ENCODE results near the gene RASAL3.

Gene RASAL3

DNA sequence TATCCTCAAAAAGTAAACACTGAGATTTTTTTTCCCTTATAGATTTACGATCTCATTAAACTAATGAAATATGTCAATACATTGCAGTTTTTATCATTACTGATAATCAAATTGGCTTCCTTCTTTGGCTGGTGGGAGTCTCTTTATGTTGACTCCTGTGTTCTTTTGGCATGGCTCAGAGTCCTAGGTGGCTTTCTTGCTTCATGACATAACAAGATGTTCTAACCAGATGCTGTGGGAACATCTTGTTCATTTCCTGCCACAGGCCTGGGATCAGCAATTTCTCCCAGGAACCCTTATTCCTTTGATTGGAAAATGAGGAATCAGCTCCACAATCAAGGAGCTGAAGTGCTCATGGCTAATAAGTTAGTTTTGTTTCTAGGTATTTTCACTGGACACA is 30.8 kb upstream of the RASAL3 start:
- TF ChIP-seq KLF16 (tag by site-specific recombination; IDR thresholded peaks at IDR 0.05) (no peak), ZSCAN16 (tag by site-specific recombination; IDR thresholded peaks at IDR 0.05) (no peak), ZNF138 (tag by site-specific recombination; IDR thresholded peaks at IDR 0.05; ENCODE audit: borderline replicate concordance) (no peak), BCL11A (tag by site-specific recombination; IDR thresholded peaks at IDR 0.05; ENCODE audit: low read depth) (no peak), KLF8 (tag by site-specific recombination; IDR thresholded peaks at IDR 0.05) (no peak), ZNF302 (tag by site-specific recombination; IDR thresholded peaks at IDR 0.05; ENCODE audit: low read depth) (no peak), ZNF146 (tag by site-specific recombination; IDR thresholded peaks at IDR 0.05) (no peak), SETDB1 (IDR thresholded peaks at IDR 0.05; ENCODE audit: insufficient read length, low read length) (no peak)
- TF ChIP-seq, protein P1, sequence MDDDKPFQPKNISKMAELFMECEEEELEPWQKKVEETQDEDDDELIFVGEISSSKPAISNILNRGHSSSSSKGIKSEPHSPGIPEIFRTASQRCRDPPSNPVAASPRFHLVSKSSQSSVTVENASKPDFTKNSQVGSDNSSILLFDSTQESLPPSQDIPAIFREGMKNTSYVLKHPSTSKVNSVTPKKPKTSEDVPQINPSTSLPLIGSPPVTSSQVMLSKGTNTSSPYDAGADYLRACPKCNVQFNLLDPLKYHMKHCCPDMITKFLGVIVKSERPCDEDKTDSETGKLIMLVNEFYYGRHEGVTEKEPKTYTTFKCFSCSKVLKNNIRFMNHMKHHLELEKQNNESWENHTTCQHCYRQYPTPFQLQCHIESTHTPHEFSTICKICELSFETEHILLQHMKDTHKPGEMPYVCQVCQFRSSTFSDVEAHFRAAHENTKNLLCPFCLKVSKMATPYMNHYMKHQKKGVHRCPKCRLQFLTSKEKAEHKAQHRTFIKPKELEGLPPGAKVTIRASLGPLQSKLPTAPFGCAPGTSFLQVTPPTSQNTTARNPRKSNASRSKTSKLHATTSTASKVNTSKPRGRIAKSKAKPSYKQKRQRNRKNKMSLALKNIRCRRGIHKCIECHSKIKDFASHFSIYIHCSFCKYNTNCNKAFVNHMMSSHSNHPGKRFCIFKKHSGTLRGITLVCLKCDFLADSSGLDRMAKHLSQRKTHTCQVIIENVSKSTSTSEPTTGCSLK (tag by site-specific recombination; IDR thresholded peaks at IDR 0.05), result no peak
- Histone ChIP-seq H3K27ac (ENCODE audit: extremely low read depth, low read depth, low read length) (no peak overlapping the region), H3K36me3 (ENCODE audit: control insufficient read depth in 2 of 2, insufficient read depth in 1 of 2, low read length in 2 of 2) (no peaks in the 10 kb centered on the region), H3K9me3 (ENCODE audit: control insufficient read depth, insufficient read depth, low read depth, low read length) (no peaks in the 10 kb centered on the region), H3K4me1 (ENCODE audit: control insufficient read depth, insufficient read depth, low read length) (no peaks in the 10 kb centered on the region), H3K4me3 (ENCODE audit: low read depth, low read length) (no peak overlapping the region)
- CTCF ChIA-PET, result no interaction called here
- POLR2A ChIA-PET, result no interaction called here

- ChIA-PET POLR2A (no interaction called here), CTCF (interaction anchor here (0.6 kb wide), 1 partner anchor 382 kb away, joined by 3 read pairs; the partner anchor contains the start of gene SYDE1)
- H3K4me1 ChIP-seq (ENCODE audit: control insufficient read depth, insufficient read depth, low read length), result no peaks in the 10 kb centered on the region
- H3K36me3 ChIP-seq (ENCODE audit: control insufficient read depth in 2 of 2, insufficient read depth in 1 of 2, low read length in 2 of 2), result no peaks in the 10 kb centered on the region
- H3K27ac ChIP-seq (ENCODE audit: extremely low read depth, low read depth, low read length), result no peak overlapping the region
- no peak overlapping the region for H3K4me3 ChIP-seq (ENCODE audit: low read depth, low read length)
- H3K9me3 ChIP-seq (ENCODE audit: control insufficient read depth, insufficient read depth, low read depth, low read length), result no peaks in the 10 kb centered on the region
- TF ChIP-seq ZBTB10 (tag by site-specific recombination; IDR thresholded peaks at IDR 0.05) (no peak), ZBTB44 (tag by site-specific recombination; IDR thresholded peaks at IDR 0.05) (no peak), ZNF529 (tag by site-specific recombination; IDR thresholded peaks at IDR 0.05; ENCODE audit: insufficient replicate concordance) (no peak), ZNF10 (tag by site-specific recombination; IDR thresholded peaks at IDR 0.05) (no peak), ZNF777 (tag by site-specific recombination; IDR thresholded peaks at IDR 0.05; ENCODE audit: borderline replicate concordance) (no peak), REST (tag by site-specific recombination; IDR thresholded peaks at IDR 0.05) (no peak), HOXD13 (CRISPR knock-in tag; IDR thresholded peaks at IDR 0.05; ENCODE audit: borderline replicate concordance) (no peak), ZNF140 (tag by site-specific recombination; IDR thresholded peaks at IDR 0.05) (no peak), RBAK (tag by site-specific recombination; IDR thresholded peaks at IDR 0.05) (no peak), ZBTB8A (tag by site-specific recombination; IDR thresholded peaks at IDR 0.05) (no peak), ZNF596 (tag by site-specific recombination; IDR thresholded peaks at IDR 0.05) (no peak), ZNF791 (tag by site-specific recombination; IDR thresholded peaks at IDR 0.05) (no peak), SP3 (tag by site-specific recombination; IDR thresholded peaks at IDR 0.05) (no peak), ZNF623 (tag by site-specific recombination; IDR thresholded peaks at IDR 0.05) (no peak), HOXC10 (CRISPR knock-in tag; IDR thresholded peaks at IDR 0.05) (no peak), ZNF837 (tag by site-specific recombination; IDR thresholded peaks at IDR 0.05) (no peak), PRDM1 (tag by site-specific recombination; IDR thresholded peaks at IDR 0.05) (no peak), ZNF600 (tag by site-specific recombination; IDR thresholded peaks at IDR 0.05) (no peak)
These were observed 24.3 kb upstream of the RASAL3 start for GRCh38 chr19:15488489-15489226.
